ENCODE measurements around the gene P2RY2. TPM values are rescaled to one million over a fixed set of nuclear protein-coding genes. Genes with fewer than 3 reads are reported as not detected.

The P2RY2 gene
- total and polyA plus RNA-seq, 9 of the 15 experiments (the other 6 are each of a cell fraction or from before 2014, with no cell fraction given) = not detected

GRCh38 chr11:73182824-73183321, 35.2 kb upstream of the P2RY2 start (continued):
- TF ChIP-seq CTCF (IDR thresholded peaks at IDR 0.05 in 2 of 3, conservative IDR thresholded peaks at IDR 0.05 in 1 of 3; ENCODE audit: insufficient read depth in 2 of 3, low read depth in 1 of 3, low read length in 3 of 3) = peak; percentile 48 to 74 (median 58)
- no peak for TF ChIP-seq ZNF133 (CRISPR knock-in tag; IDR thresholded peaks at IDR 0.05)
- no peak for TF ChIP-seq PYGO2 (tag; IDR thresholded peaks at IDR 0.05)
- TF ChIP-seq FOXM1 (IDR thresholded peaks at IDR 0.05; ENCODE audit: low read depth) = no peak
- no peak for TF ChIP-seq FOXM1 (CRISPR knock-in tag; IDR thresholded peaks at IDR 0.05; ENCODE audit: low read depth)
- TF ChIP-seq NCOA6 (IDR thresholded peaks at IDR 0.05) = no peak
- no peak for TF ChIP-seq HLTF (IDR thresholded peaks at IDR 0.05)
- no peak for TF ChIP-seq PRMT5 (CRISPR knock-in tag; IDR thresholded peaks at IDR 0.05)
- peak in 1 of 2 experiments; percentile 66; a peak in 1 of 4 replicates for TF ChIP-seq MAZ (CRISPR knock-in tag; conservative IDR thresholded peaks at IDR 0.05 in 1 of 2, IDR thresholded peaks at IDR 0.05 in 1 of 2)
- no peak for TF ChIP-seq ZC3H8 (IDR thresholded peaks at IDR 0.05)
- no peak for TF ChIP-seq SPI1 (IDR thresholded peaks at IDR 0.05; ENCODE audit: borderline replicate concordance, low read depth, low read length)
- TF ChIP-seq MCM7 (IDR thresholded peaks at IDR 0.05) = no peak
- peak; percentile 19 for TF ChIP-seq ZFP36 (IDR thresholded peaks at IDR 0.05; ENCODE audit: low read depth, low read length, partially characterized antibody)
- no peak for TF ChIP-seq DNMT1 (IDR thresholded peaks at IDR 0.05)
- TF ChIP-seq NCOA1 (IDR thresholded peaks at IDR 0.05; ENCODE audit: low read depth) = no peak
- TF ChIP-seq TBP (optimal IDR thresholded peaks at IDR 0.05; ENCODE audit: low read depth, low read length) = no peak
- TF ChIP-seq PTTG1 (tag; IDR thresholded peaks at IDR 0.05; ENCODE audit: low read depth) = no peak
- no peak for TF ChIP-seq HES1 (IDR thresholded peaks at IDR 0.05; ENCODE audit: low read depth)
- no peak for TF ChIP-seq ZNF407 (IDR thresholded peaks at IDR 0.05; ENCODE audit: low read depth)

All from K562 (cell line).